Measurements from ENCODE around the gene PSORS1C2.

- TF ChIP-seq CTCF (IDR thresholded peaks at IDR 0.05) (no peak), POLR2A (IDR thresholded peaks at IDR 0.05) (no peak)
Measured at GRCh38 chr6:31143148-31143547, 4.3 kb upstream of the PSORS1C2 start.
